Urinary bladder (tissue), 4 donors: ENCODE measurements around the gene ENTPD7. TPM values are rescaled to one million over a fixed set of nuclear protein-coding genes. Genes with fewer than 3 reads are reported as not detected.

Experiments
- DNase-seq: peaks from one replicate; pipeline ENCODE4 v3.0.0-alpha.2; 2015; ENCODE audit errors: extremely low spot score
- H3K27ac ChIP-seq: one replicate; pipeline ENCODE4 v1.5.1; 2013; ENCODE audit warnings: low read depth, mild to moderate bottlenecking, moderate library complexity
- H3K36me3 ChIP-seq: one replicate; pipeline ENCODE4 v1.6.1; 2013; ENCODE audit warnings: mild to moderate bottlenecking, moderate library complexity; ENCODE audit not compliant: insufficient read depth
- H3K4me1 ChIP-seq: one replicate; pipeline ENCODE4 v1.6.1; 2013; ENCODE audit warnings: mild to moderate bottlenecking, moderate library complexity; ENCODE audit not compliant: insufficient read depth
- H3K4me3 ChIP-seq: one replicate; pipeline ENCODE4 v1.5.1; 2013; ENCODE audit warnings: low read depth, low read length
- WGBS: extraction: QIAGEN DNeasy Blood & Tissue Kit; methylation state at CpG from one replicate; pipeline ENCODE4 v1.1.7; 2013; 5-methylcytosine and 5-hydroxymethylcytosine counted together
- polyA plus RNA-seq: library from polyadenylated mRNA; stranded (reverse); fragments of 200-250 nt; gene quantifications from one replicate; pipeline ENCODE4 v1.2.3, GENCODE V29; 2013
- total RNA-seq: library from RNA; depleted of rRNA; stranded (reverse); fragments of >200 nt; gene quantifications from one replicate; pipeline ENCODE4 v1.2.3, GENCODE V29; 2014
- donor health status: healthy with polysubstance abuse.
- donor health status: healthy.

ENTPD7 gene
- total and polyA plus RNA-seq, 2 donors: 7.4 to 26.2 TPM

DNA sequence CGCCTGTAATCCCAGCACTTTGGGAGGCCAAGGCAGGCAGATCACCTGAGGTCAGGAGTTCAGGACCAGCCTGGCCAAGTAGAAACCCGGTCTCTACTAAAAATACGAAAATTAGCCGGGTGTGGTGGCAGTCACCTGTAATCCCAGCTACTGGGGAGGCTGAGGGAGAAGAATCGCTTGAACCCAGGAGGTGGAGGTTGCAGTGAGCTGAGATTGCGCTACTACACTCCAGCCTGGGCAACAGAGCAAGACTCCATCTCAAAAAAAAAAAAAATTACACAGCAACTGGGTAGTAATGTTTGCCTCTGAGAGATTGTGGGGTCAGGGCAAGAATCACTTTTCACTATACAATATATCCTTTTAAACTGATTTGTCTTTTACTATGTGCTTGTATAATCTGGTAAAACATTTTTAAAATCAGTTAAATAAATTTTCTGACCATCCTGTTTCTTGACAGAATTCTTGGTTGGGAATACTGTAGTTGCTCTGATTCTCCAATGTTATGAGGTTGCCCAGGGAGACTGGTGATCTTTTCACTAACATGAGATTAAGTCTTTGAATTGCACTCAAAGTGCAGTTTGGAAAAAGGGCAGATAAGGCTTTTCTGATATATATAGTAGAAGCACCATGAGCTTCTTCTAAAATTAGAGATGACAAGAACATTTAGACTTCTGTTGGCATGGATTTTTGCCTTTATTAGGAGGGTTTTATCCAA lies 1.5 kb downstream of the ENTPD7 start:
- no peak overlapping the region for H3K27ac ChIP-seq
- no peaks in the 10 kb centered on the region for H3K4me1 ChIP-seq
- no peaks in the 10 kb centered on the region for H3K36me3 ChIP-seq
- H3K4me3 ChIP-seq: peak overlapping the region; percentile 14
- WGBS: 85% methylated on average over 6 of the region's 6 CpGs
- no peak for DNase-seq

DNA sequence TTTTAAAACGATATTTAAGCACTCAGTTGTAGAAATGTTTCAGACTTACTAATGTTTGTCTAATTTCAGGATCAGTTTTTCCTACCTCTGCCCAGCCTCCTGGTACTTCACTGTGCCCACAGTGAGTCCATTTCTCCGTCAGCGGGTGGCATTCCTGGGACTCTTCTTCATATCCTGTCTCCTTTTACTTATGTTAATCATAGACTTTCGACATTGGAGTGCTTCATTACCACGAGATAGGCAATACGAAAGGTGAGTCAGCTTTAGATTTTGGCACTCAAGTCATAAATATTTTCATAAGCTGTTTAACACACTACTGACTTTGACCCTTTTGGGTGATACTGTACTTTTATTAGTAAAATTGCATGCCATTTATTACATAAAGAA lies 2.1 kb downstream of the ENTPD7 start:
- Histone ChIP-seq H3K4me3 (no peak overlapping the region), H3K27ac (no peak overlapping the region), H3K4me1 (no peaks in the 10 kb centered on the region), H3K36me3 (no peaks in the 10 kb centered on the region)
- no peak for DNase-seq
- 45% methylated on average over 6 of the region's 6 CpGs for WGBS

DNA sequence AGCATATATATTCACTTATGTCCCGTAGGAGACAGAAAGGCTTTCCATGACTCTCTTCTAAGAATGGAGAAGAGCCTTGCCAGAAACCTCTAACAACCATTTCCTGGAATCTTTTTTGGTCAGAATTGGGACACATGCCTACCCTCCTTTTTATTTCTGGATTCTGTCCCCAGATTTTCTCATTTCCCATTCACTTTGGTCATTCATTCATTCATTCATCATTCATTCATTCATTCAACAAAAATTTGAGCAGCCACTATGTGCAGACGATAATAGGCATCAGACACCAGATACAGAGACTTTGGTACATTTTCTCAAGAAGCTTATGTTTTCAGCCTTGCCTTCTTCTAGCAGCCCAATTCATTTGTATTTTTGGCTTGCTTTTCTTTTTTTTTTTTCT lies 6.0 kb downstream of the ENTPD7 start:
- no peaks in the 10 kb centered on the region for H3K36me3 ChIP-seq
- no peak overlapping the region for H3K4me3 ChIP-seq
- H3K4me1 ChIP-seq: no peaks in the 10 kb centered on the region
- no peak overlapping the region for H3K27ac ChIP-seq
- WGBS: 97% methylated on average over 2 of the region's 2 CpGs
- DNase-seq: no peak

DNA sequence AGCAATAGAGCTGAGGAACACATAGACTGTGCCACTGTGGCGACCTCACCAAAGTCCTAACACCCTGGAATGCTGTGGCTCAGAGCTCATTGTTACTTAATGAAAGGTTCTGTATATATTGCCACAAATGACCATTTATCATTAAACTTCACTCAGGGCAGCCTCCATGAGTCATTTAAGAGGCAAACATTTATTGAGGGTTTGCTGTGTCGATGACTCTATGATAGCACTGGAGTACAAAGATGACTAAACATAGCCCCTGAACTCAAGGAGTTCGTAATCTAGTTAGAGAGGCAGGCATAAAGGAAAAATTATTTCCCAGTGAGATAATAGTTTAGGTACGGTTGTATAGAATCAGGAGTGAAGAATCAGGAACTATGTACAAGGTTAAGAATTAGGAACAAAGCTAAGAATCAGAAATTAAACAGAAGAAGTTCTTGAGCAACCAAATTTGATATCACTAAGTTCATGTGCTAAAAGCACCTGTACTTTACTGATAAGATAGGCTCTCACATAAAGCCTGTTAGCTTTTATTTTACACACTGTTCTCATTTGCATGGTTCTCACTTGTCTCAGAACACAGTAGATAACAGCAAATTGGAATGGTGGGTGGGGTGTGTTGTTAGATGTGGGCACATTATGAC lies 7.9 kb downstream of the ENTPD7 start:
- H3K27ac ChIP-seq: no peak overlapping the region
- H3K36me3 ChIP-seq: no peaks in the 10 kb centered on the region
- WGBS: 76% methylated on average over 4 of the region's 4 CpGs
- no peak overlapping the region for H3K4me3 ChIP-seq
- no peak for DNase-seq
- H3K4me1 ChIP-seq: no peaks in the 10 kb centered on the region

DNA sequence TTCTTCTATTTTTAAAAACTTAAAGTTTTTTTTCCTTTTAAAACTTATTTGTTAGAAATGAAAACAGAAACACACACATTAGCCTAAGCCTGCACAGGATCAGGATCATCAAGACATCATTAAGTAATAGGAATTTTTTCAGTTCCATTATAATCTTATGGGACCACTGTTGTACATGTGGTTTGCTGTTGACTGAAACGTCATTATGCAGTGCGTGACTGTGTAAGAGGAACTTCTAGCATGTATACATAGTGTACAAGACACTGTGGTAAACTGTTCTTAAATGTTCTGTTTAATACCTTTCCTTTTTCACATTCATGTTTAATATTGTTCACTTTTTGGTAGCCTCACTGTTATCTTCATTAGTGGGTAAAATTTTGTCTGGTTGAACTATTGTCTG lies 12.1 kb downstream of the ENTPD7 start:
- 90% methylated on average over 2 of the region's 2 CpGs for WGBS
- Histone ChIP-seq H3K36me3 (no peaks in the 10 kb centered on the region), H3K27ac (no peak overlapping the region), H3K4me3 (no peak overlapping the region), H3K4me1 (no peaks in the 10 kb centered on the region)
- DNase-seq: no peak

DNA sequence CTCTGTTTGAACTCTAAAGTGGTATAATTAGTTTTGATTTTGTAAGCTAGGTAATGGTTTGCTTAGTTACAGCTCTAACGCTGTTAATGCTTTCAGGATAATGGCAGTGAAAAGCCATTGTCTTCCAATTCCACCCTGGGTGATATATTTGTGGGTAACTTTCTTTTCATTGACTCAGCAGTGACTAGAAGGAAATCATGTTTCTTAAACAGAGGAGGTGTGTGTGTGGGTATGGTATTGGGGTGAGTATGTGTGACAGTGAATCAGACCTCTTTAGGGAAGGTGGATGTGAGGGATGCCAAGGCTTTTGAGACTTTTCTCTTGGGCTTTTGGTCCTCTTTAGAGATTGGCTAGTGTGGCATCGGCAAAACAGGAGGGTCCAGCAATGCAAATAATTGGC lies 13.6 kb downstream of the ENTPD7 start:
- Histone ChIP-seq H3K4me1 (no peaks in the 10 kb centered on the region), H3K27ac (no peak overlapping the region), H3K36me3 (no peaks in the 10 kb centered on the region), H3K4me3 (no peak overlapping the region)
- 98% methylated on average over 2 of the region's 2 CpGs for WGBS
- DNase-seq: no peak

DNA sequence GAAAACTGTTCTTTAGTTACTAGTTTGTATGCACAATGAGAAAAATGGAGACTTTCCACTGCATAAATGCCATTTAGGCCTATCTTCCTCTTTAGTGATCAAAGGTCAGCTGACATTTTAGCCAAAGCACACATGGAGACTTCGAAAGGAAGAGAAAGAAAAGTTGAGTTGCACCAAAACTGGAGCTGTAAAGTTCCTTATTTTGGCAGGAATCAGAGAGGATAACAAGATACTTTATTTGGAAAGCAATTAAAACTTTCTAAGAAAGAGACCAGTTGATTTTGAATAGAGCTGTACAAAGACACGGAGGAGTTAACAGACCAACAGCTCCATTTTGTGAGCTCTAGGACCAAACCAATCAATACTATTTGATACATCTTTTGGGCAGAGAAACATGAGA lies 14.2 kb downstream of the ENTPD7 start:
- 96% methylated on average over 2 of the region's 2 CpGs for WGBS

DNA sequence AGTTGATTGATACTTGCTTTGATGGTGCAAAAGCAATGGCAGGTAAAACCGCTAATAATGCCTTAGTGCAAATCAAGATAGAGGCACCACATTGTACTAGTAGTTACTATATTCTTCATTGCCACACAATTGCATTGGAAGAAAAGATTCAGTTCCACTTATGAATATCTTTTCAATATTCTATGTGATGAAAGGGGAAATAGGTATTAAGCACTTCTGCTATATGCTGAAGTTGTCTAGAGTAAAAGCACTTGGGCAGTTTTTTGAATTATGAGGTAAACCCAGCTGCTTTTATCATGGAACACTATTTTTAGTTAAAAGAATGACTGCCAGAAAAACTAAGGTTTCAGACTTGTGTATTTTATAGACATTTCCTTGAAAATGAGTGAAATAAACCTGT lies 15.5 kb downstream of the ENTPD7 start:
- no peak overlapping the region for H3K4me3 ChIP-seq
- H3K4me1 ChIP-seq: no peaks in the 10 kb centered on the region
- peaks cover 3% of the 10 kb centered on the region for H3K36me3 ChIP-seq
- H3K27ac ChIP-seq: no peak overlapping the region
- WGBS: 90% methylated on average over 1 of the region's 1 CpG
- no peak for DNase-seq

More for the DNA sequence above, 14.2 kb downstream of the ENTPD7 start:
- no peak overlapping the region for H3K27ac ChIP-seq
- DNase-seq: no peak
- no peaks in the 10 kb centered on the region for H3K36me3 ChIP-seq
- H3K4me3 ChIP-seq: no peak overlapping the region
- no peaks in the 10 kb centered on the region for H3K4me1 ChIP-seq

DNA sequence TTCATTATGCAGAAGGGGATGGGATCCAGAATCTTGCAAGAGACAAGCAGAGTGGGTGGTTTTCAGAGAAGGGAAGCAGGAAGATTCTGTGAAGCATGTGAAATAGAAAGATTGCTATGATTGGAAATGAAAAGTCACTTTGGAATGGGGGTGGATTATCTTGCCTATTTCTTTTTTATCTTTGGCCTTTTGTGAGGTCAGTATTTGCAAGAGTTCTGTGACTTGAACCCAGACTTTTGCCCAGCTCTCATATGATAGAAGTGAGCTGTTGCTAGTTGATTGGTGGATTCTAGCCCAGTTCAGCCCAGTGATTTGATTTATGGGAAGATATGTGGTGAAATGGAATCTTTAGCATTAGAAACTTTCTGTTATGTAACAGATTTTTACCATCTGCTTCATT lies 17.1 kb downstream of the ENTPD7 start:
- no peak overlapping the region for H3K4me3 ChIP-seq
- DNase-seq: no peak
- H3K27ac ChIP-seq: no peak overlapping the region
- no peaks in the 10 kb centered on the region for H3K4me1 ChIP-seq
- peaks cover 8% of the 10 kb centered on the region for H3K36me3 ChIP-seq

DNA sequence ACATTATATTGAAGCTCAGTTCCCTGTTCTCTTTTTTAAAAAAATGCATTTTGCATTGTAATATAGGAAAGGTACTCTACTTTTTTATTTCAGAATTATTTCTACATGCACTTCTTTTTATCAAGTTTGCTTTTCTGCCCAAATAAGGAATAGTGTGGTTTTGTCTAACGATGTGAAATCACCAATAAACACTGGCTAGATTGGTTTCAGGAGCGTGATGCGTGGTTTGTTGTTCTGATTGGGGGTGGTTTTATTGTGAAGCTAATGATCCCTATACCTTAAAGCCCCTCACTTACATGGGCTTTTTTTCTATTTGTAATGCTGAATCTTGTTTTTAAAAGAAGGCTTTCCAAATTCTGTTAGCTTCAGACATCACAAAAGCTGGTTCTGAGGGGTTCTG lies 17.6 kb downstream of the ENTPD7 start:
- 49% methylated on average over 3 of the region's 3 CpGs for WGBS
- DNase-seq: no peak
- Histone ChIP-seq H3K4me1 (no peaks in the 10 kb centered on the region), H3K4me3 (no peak overlapping the region), H3K36me3 (peaks cover 8% of the 10 kb centered on the region), H3K27ac (no peak overlapping the region)

DNA sequence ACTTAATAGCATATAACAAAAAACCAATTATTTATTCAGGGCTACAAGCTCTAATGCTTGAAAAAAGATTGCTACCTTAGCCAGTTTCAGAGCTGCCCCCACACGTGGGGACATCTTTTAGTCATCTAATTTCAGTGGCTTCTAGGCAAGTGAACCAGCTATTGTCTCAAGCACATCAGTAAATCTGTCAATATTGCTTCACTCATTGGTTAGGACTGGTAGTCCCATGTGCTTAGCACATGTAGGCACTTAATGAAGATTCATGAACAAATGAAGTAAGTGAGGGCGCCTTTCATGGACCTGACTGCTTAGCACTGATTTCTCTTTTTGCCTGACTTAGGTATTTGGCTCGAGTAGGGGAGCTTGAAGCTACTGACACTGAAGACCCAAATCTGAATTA lies 19.6 kb downstream of the ENTPD7 start:
- peaks cover 8% of the 10 kb centered on the region for H3K36me3 ChIP-seq
- no peak for DNase-seq
- no peaks in the 10 kb centered on the region for H3K4me1 ChIP-seq
- H3K4me3 ChIP-seq: no peak overlapping the region
- H3K27ac ChIP-seq: no peak overlapping the region
- 86% methylated on average over 3 of the region's 3 CpGs for WGBS

DNA sequence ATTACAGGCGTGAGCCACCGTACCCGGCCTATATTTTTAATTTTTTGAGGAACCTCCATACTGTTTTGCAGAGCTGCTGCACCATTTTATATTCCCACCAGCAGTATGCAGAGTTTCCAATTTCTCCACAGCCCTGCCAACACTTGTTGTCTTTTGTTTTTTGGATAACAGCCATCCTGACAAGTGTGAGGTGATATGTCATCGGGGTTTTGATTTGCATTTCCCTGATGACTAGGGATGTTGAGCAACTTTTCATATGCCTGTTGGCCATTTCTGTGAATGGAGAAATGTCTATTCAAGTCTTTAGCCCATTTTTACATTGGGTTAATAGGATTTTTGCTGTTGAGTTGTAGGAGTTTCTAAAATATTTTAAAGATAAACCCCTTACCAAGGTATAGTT lies 22.2 kb downstream of the ENTPD7 start:
- H3K4me1 ChIP-seq: no peaks in the 10 kb centered on the region
- H3K27ac ChIP-seq: no peak overlapping the region
- H3K4me3 ChIP-seq: no peak overlapping the region
- H3K36me3 ChIP-seq: peaks cover 8% of the 10 kb centered on the region
- WGBS: 86% methylated on average over 4 of the region's 4 CpGs
- no peak for DNase-seq

DNA sequence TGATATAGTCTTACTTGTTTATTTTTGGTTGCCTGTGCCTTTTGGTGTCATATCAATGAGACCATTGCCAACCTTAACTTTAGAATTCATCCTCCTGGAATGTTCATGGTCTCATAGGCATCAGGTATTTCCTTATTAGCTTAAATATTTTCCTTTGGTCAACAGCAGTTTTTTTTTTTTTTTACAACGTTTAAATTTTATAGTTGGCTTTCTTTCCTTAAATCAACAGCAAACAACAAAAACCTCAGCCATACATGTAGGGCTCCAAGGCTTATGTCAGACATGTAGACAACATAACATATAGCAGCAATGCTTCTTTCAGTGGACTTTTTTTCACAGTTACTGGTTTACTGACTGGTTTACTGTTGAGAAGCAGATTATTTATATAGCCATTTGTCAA lies 22.7 kb downstream of the ENTPD7 start:
- H3K27ac ChIP-seq: no peak overlapping the region
- no peaks in the 10 kb centered on the region for H3K4me1 ChIP-seq
- DNase-seq: no peak
- WGBS: 39% methylated on average over 1 of the region's 1 CpG
- H3K4me3 ChIP-seq: no peak overlapping the region
- H3K36me3 ChIP-seq: peaks cover 8% of the 10 kb centered on the region

DNA sequence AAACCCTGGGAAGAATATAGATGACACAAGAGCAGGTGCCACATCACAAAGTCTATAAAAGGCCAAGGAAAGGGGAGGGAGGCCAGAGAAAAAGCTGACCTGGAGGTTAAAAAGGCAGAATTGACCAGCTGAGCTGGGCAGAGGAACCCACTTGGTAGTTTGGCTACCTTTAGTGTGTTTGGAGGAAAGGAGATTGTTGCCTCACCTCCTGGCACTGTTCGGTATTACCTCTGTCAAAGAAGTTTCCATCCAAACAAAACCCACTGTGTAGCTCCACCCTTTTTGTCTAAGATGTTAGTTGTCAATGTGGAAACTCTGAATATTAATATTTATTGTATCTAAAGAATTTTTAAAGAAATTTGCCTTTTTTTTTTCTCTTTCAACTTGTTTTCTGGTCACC lies 23.4 kb downstream of the ENTPD7 start:
- no peak overlapping the region for H3K4me3 ChIP-seq
- H3K27ac ChIP-seq: no peak overlapping the region
- no peak for DNase-seq
- H3K36me3 ChIP-seq: peaks cover 8% of the 10 kb centered on the region
- 69% methylated on average over 1 of the region's 1 CpG for whole genome bisulfite sequencing
- no peaks in the 10 kb centered on the region for H3K4me1 ChIP-seq
